HL-60 (cell line): ENCODE data around the gene KCNK18.

Experiments
- POLR2AphosphoS5 ChIP-seq: IDR thresholded peaks from 2 replicates; pipeline ENCODE4 v1.6.1; 2012; ENCODE audit warnings: low read depth
- REST ChIP-seq: IDR thresholded peaks from 2 replicates; pipeline ENCODE4 v1.6.1; 2012; ENCODE audit warnings: low read depth; ENCODE audit not compliant: insufficient replicate concordance
- TF ChIP-seq, protein P1 (sequence below): IDR thresholded peaks from one replicate; pipeline ENCODE4 v1.5.1; 2011; ENCODE audit warnings: low read length, control low read depth, inconsistent platforms; ENCODE audit not compliant: insufficient read depth

GRCh38 chr10:117158297-117158696, 39.0 kb upstream of the KCNK18 start:
- TF ChIP-seq REST (no peak), POLR2AphosphoS5 (no peak)
- TF ChIP-seq, protein P1, sequence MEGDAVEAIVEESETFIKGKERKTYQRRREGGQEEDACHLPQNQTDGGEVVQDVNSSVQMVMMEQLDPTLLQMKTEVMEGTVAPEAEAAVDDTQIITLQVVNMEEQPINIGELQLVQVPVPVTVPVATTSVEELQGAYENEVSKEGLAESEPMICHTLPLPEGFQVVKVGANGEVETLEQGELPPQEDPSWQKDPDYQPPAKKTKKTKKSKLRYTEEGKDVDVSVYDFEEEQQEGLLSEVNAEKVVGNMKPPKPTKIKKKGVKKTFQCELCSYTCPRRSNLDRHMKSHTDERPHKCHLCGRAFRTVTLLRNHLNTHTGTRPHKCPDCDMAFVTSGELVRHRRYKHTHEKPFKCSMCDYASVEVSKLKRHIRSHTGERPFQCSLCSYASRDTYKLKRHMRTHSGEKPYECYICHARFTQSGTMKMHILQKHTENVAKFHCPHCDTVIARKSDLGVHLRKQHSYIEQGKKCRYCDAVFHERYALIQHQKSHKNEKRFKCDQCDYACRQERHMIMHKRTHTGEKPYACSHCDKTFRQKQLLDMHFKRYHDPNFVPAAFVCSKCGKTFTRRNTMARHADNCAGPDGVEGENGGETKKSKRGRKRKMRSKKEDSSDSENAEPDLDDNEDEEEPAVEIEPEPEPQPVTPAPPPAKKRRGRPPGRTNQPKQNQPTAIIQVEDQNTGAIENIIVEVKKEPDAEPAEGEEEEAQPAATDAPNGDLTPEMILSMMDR: no peak
